ENCODE data around the gene PLEKHH1.

The PLEKHH1 gene

DNA sequence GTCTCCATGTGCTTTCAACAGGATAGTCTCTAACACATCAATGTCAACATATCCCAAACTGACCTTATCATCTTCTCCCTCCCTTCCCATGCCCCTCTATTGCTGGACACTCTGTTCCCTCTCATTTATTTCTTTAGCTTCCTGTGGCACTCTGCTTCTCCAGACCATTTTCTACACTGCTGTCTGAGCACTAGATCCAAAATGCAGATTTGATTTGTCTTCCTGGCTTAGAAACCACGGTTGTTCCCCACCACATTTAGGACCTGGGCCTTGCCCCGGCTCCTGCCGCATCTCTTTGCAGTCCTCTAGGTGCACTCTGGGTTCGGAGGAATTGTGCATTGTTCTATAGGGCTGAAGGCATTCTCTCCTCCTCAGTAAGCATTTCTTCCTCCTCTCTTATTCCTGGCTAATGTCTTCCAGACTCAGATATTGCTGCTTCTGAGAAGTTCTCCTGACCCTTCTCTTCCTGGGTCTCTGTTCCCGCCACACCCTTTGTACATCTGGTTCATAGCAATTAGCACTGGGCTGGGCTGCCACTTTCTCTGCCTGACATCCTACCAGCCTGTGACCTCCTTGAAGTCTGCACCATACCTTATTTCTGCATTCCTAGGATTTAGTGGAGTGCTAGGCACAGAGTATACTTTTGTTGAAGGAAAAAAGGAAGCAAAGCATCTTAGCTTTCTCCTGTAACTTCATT, 100.5 kb downstream of the PLEKHH1 start:
- no peak for DNase-seq

DNA sequence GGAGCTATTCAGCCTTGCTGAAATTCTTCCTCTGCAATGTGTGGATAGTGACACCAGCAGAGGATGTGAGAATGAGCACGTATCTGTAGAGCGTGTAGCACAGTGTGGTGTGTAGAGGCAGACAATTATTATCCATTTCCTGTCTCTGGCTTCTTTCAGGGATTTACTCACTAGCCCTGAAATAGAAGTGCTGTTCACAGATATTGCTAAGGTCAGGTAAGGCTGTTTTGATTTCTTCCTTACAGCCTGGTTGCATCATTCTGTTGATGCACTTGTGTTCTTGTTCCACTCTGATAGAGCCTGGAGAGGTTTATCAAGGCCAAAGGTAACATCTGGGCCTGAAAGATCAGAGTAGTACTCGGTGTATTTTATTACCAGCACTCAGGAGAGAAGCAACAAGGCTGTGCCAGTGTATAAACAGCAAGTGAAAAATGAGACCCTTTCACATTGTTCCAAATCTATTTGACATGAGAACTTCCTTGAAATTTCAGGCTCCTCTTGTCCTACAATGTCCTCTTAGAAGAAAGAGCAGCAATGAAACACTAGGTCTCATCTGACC, 103.3 kb downstream of the PLEKHH1 start:
- DNase-seq = peak; percentile 98

DNA sequence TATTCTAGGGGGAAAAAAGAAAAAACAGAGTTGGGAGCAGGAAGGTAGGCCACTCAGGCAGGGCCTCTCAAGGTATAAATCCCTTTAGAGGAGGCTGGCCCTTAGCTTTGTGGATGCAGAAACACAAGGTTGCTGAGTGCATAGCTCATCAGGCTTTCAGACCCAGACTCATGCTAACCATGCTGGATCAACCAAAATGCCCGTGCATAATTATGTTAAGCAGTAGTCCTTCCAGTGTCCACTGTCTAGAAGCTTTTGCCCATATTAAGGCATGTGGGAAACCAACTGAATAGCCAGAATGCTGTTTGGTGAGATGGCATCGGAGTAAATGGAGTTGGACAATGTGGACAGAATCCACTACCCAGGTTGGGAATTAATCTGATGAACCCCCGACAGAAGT, 105.6 kb downstream of the PLEKHH1 start:
- DNase-seq = no peak

Measured in DMS79 treated with DMSO at 0.1 percent for 48 hours (cell line).